ENCODE data around the gene ACKR2.

ACKR2 gene

GRCh38 chr3:42801048-42801620 is 8.1 kb upstream of the ACKR2 start:
- DNase-seq (ENCODE audit: low read depth), result no peak
- no peak for TF ChIP-seq CTCF (IDR thresholded peaks at IDR 0.05; ENCODE audit: low read depth, low read length, missing control alignments)
- no peak overlapping the region for H3K4me3 ChIP-seq (ENCODE audit: low read depth, low read length)

- H3K4me3 ChIP-seq (ENCODE audit: low read depth, low read length), result no peak overlapping the region
- DNase-seq (ENCODE audit: low read depth), result no peak
- TF ChIP-seq CTCF (IDR thresholded peaks at IDR 0.05; ENCODE audit: low read depth, low read length, missing control alignments), result no peak
Measured at GRCh38 chr3:42801784-42802183, 7.5 kb upstream of the ACKR2 start.

GRCh38 chr3:42802876-42803413 is 6.3 kb upstream of the ACKR2 start:
- no peak for TF ChIP-seq CTCF (IDR thresholded peaks at IDR 0.05; ENCODE audit: low read depth, low read length, missing control alignments)
- peak overlapping the region; percentile 86 for H3K4me3 ChIP-seq (ENCODE audit: low read depth, low read length)
- no peak for DNase-seq (ENCODE audit: low read depth)

GRCh38 chr3:42803414-42804105 is 5.7 kb upstream of the ACKR2 start:
- DNase-seq (ENCODE audit: low read depth), result no peak
- H3K4me3 ChIP-seq (ENCODE audit: low read depth, low read length), result peak overlapping the region; percentile 86
- no peak for TF ChIP-seq CTCF (IDR thresholded peaks at IDR 0.05; ENCODE audit: low read depth, low read length, missing control alignments)

GRCh38 chr3:42804106-42804830 is 5.0 kb upstream of the ACKR2 start, which contains the start of gene HIGD1A:
TSS of gene HIGD1A (minus strand) at chr3:42804490. CDS start at chr3:42794253, 10,237 bp downstream.
- peak within 1 kb of the TSS; percentile 86 for H3K4me3 ChIP-seq (ENCODE audit: low read depth, low read length)
- TF ChIP-seq CTCF (IDR thresholded peaks at IDR 0.05; ENCODE audit: low read depth, low read length, missing control alignments), result no peak
- peak; percentile 85 for DNase-seq (ENCODE audit: low read depth)

- TF ChIP-seq CTCF (IDR thresholded peaks at IDR 0.05; ENCODE audit: low read depth, low read length, missing control alignments), result no peak
- no peak for DNase-seq (ENCODE audit: low read depth)
- H3K4me3 ChIP-seq (ENCODE audit: low read depth, low read length), result peak overlapping the region; percentile 86
Measured at GRCh38 chr3:42804831-42805132, 4.5 kb upstream of the ACKR2 start.
